Sigmoid colon (tissue), 7 donors: ENCODE results near the gene APRT. TPM values are rescaled to one million over a fixed set of nuclear protein-coding genes. Genes with fewer than 3 reads are reported as not detected.

Experiments used
- DNase-seq: peaks from one replicate; pipeline ENCODE4 v3.0.0-alpha.2; 2019
- H3K27ac ChIP-seq, 4 donors: fragments of 200-600 bp; sonication (generic); one replicate each; pipeline ENCODE4 v1.5.1; 2016 to 2019; ENCODE audit warnings: mild to moderate bottlenecking in 1 of 4
- H3K27me3 ChIP-seq, 3 donors: fragments of 200-600 bp; sonication (generic); one replicate each; pipeline ENCODE4 v1.5.1; 2019; ENCODE audit warnings: mild to moderate bottlenecking in 1 of 3
- H3K36me3 ChIP-seq, 4 donors: fragments of 200-600 bp; sonication (generic); one replicate each; pipeline ENCODE4 v1.5.1; 2016 to 2019
- H3K4me1 ChIP-seq, 4 donors: fragments of 200-600 bp; sonication (generic); one replicate each; pipeline ENCODE4 v1.5.1; 2017 to 2019
- H3K4me3 ChIP-seq, 4 donors: fragments of 200-600 bp; sonication (generic); one replicate each; pipeline ENCODE4 v1.5.1; 2017 to 2019; ENCODE audit warnings: mild to moderate bottlenecking in 2 of 4, moderate library complexity in 1 of 4
- H3K9me3 ChIP-seq, 4 donors: fragments of 200-600 bp in 3 of 4; sonication (generic) in 3 of 4; one replicate each; pipeline versions ENCODE4 v1.5.1 to v1.6.1; 2013 to 2019
- CTCF ChIP-seq, 4 experiments: fragments of 450-650 bp in 3 of 4; fragments of 200-600 bp in 1 of 4; IDR thresholded peaks; one replicate each; pipeline ENCODE4 v1.5.1; 2016 to 2019; ENCODE audit warnings: antibody characterized with exemption in 4 of 4, mild to moderate bottlenecking in 3 of 4, moderate library complexity in 2 of 4
- EP300 ChIP-seq, 4 donors: sonication (generic); formaldehyde crosslinking; IDR thresholded peaks; one replicate each; pipeline ENCODE4 v1.6.1; 2017; ENCODE audit warnings: antibody characterized with exemption in 4 of 4
- POLR2A ChIP-seq, 2 donors: fragments of 450-650 bp; IDR thresholded peaks; one replicate each; pipeline ENCODE4 v1.6.1; 2016; ENCODE audit warnings: antibody characterized with exemption in 2 of 2, mild to moderate bottlenecking in 2 of 2, moderate library complexity in 2 of 2
- POLR2AphosphoS5 ChIP-seq, 4 donors: sonication (generic); formaldehyde crosslinking; IDR thresholded peaks; one replicate each; pipeline ENCODE4 v1.6.1; 2017; ENCODE audit warnings: antibody characterized with exemption in 4 of 4
- WGBS, 2 donors: extraction: QIAGEN DNeasy Blood & Tissue Kit; methylation state at CpG; one replicate each; pipeline ENCODE4 v1.1.7; 2013; 5-methylcytosine and 5-hydroxymethylcytosine counted together
- intact Hi-C: fragments of 100-400 bp; cut with DNase I; formaldehyde crosslinking; loops from one replicate; pipeline ENCODE4 v1.15.1; 2023
- polyA plus RNA-seq, 3 donors: library from polyadenylated mRNA; stranded (reverse); fragments of 200-250 nt; gene quantifications; one replicate each; pipeline ENCODE4 v1.2.3, GENCODE V29; 2013
- total RNA-seq, 4 donors: library from RNA; depleted of rRNA; stranded (reverse); fragments of >200 nt; gene quantifications; one replicate each; pipeline ENCODE4 v1.1.0, GENCODE V29; 2016
- donor health status: healthy with polysubstance abuse.
- donor health status: Bipolar disorder and iron deficiency.
- donor health status: healthy.

APRT gene
- total and polyA plus RNA-seq, 7 donors: 56.6 to 329 (median 78.3) TPM

- TF ChIP-seq EP300 (IDR thresholded peaks at IDR 0.05) (no peak), CTCF (IDR thresholded peaks at IDR 0.05) (no peak), POLR2A (IDR thresholded peaks at IDR 0.05) (no peak), POLR2AphosphoS5 (IDR thresholded peaks at IDR 0.05) (no peak)
- no peak for DNase-seq
- 18 to 65% methylated on average over 26 of the region's 26 CpGs for WGBS, 2 donors
- intact Hi-C loops: loop anchor here (2.0 to 5.0 kb wide), 2 partner anchors 129 to 403 kb away; partner anchors contain the start of gene ZNF778
- Histone ChIP-seq H3K4me3 (peak overlapping the region in 1 of 4 donors; percentile 84), H3K27ac (peak overlapping the region; percentile 91 to 96 (median 96)), H3K4me1 (peaks cover 0 to 36% (median 28%) of the 10 kb centered on the region in 4 donors), H3K36me3 (peaks cover 0 to 16% (median 5%) of the 10 kb centered on the region in 4 donors), H3K27me3 (no peaks in the 10 kb centered on the region), H3K9me3 (no peaks in the 10 kb centered on the region)
These were observed 1.8 kb upstream of the APRT start for GRCh38 chr16:88813269-88814143.

GRCh38 chr16:88812513-88813268 is 963 bp upstream of the APRT start:
- peak; percentile 88 for DNase-seq
- WGBS, 2 donors: 10 to 42% methylated on average over 37 of the region's 37 CpGs

GRCh38 chr16:88810912-88811768 is 588 bp downstream of the APRT start:
- Histone ChIP-seq H3K9me3 (no peaks in the 10 kb centered on the region), H3K4me3 (peak overlapping the region; percentile 63 to 88 (median 76)), H3K4me1 (peaks cover 0 to 36% (median 28%) of the 10 kb centered on the region in 4 donors), H3K27ac (peak overlapping the region; percentile 91 to 96 (median 96)), H3K27me3 (no peaks in the 10 kb centered on the region), H3K36me3 (peaks cover 0 to 21% (median 5%) of the 10 kb centered on the region in 4 donors)
- intact Hi-C loops: loop anchor here (1.0 to 5.0 kb wide), 2 partner anchors 46 to 131 kb away; partner anchors contain the start of gene TRAPPC2L
- WGBS, 2 donors: 0 to 2% methylated on average over 65 of the region's 65 CpGs
- peak; percentile 90 for DNase-seq
- TF ChIP-seq POLR2A (IDR thresholded peaks at IDR 0.05) (peak; percentile 70 to 74), EP300 (IDR thresholded peaks at IDR 0.05) (no peak), POLR2AphosphoS5 (IDR thresholded peaks at IDR 0.05) (peak; percentile 78 to 99 (median 95))

More at GRCh38 chr16:88812513-88813268, 963 bp upstream of the APRT start:
- TF ChIP-seq EP300 (IDR thresholded peaks at IDR 0.05) (no peak), CTCF (IDR thresholded peaks at IDR 0.05) (peak in 2 of 4 experiments; percentile 8 to 10), POLR2AphosphoS5 (IDR thresholded peaks at IDR 0.05) (peak in 1 of 4 donors; percentile 2)
- Histone ChIP-seq H3K4me3 (peak overlapping the region; percentile 63 to 88 (median 76)), H3K36me3 (peaks cover 0 to 21% (median 5%) of the 10 kb centered on the region in 4 donors), H3K9me3 (no peaks in the 10 kb centered on the region), H3K27me3 (no peaks in the 10 kb centered on the region), H3K27ac (peak overlapping the region; percentile 91 to 96 (median 96)), H3K4me1 (peaks cover 0 to 36% (median 28%) of the 10 kb centered on the region in 4 donors)
- intact Hi-C loops: loop anchor here (2.0 to 5.0 kb wide), 2 partner anchors 130 to 404 kb away; partner anchors contain the start of gene ZNF778

GRCh38 chr16:88810166-88810911 is 1.4 kb downstream of the APRT start:
- H3K27me3 ChIP-seq: no peaks in the 10 kb centered on the region
- no peak for TF ChIP-seq CTCF (IDR thresholded peaks at IDR 0.05)
- no peak for TF ChIP-seq POLR2AphosphoS5 (IDR thresholded peaks at IDR 0.05)
- no peak for TF ChIP-seq POLR2A (IDR thresholded peaks at IDR 0.05)
- TF ChIP-seq EP300 (IDR thresholded peaks at IDR 0.05): no peak
- H3K4me1 ChIP-seq: peaks cover 0 to 36% (median 28%) of the 10 kb centered on the region in 4 donors
- peaks cover 0 to 21% (median 5%) of the 10 kb centered on the region in 4 donors for H3K36me3 ChIP-seq
- 21 to 38% methylated on average over 12 of the region's 12 CpGs for WGBS, 2 donors
- intact Hi-C loops: loop anchor here (5.0 kb wide), 1 partner anchor 132 kb away; no protein-coding TSS in a partner anchor
- peak overlapping the region; percentile 91 to 96 (median 96) for H3K27ac ChIP-seq
- no peak for DNase-seq
- peak overlapping the region; percentile 63 to 88 (median 76) for H3K4me3 ChIP-seq
- no peaks in the 10 kb centered on the region for H3K9me3 ChIP-seq
